HCT116 (cell line): ENCODE results near the gene HLCS.

ENCODE experiments used
- CTCF ChIP-seq, 3 experiments: fragments of 200-600 bp in 1 of 3; sonication (generic) in 1 of 3; IDR thresholded peaks in 2 of 3; conservative IDR thresholded peaks in 1 of 3; 2 replicates each; pipeline ENCODE4 v1.5.1; 2012 to 2017; ENCODE audit warnings: low read depth in 2 of 3, low read length in 2 of 3, antibody characterized with exemption in 1 of 3, borderline replicate concordance in 1 of 3, control low read depth in 1 of 3, mild to moderate bottlenecking in 1 of 3, mixed read lengths in 1 of 3, mixed run types in 1 of 3, moderate library complexity in 1 of 3; ENCODE audit not compliant: insufficient read depth in 1 of 3
- EZH2 ChIP-seq: fragments of 200-600 bp; sonication (generic); IDR thresholded peaks from 2 replicates; pipeline ENCODE4 v1.6.1; 2017; ENCODE audit warnings: antibody characterized with exemption, mixed run types
- JUND ChIP-seq: IDR thresholded peaks from 2 replicates; pipeline ENCODE4 v1.6.1; 2012
- MAX ChIP-seq: IDR thresholded peaks from 2 replicates; pipeline ENCODE4 v1.6.1; 2012
- POLR2A ChIP-seq: IDR thresholded peaks from 2 replicates; pipeline ENCODE4 v1.7.0; 2011; ENCODE audit warnings: borderline replicate concordance; ENCODE audit not compliant: insufficient read depth, insufficient read length; ENCODE audit errors: extremely low read depth
- RAD21 ChIP-seq: IDR thresholded peaks from 2 replicates; pipeline ENCODE4 v1.6.1; 2012; ENCODE audit warnings: low read depth, mild to moderate bottlenecking
- REST ChIP-seq: IDR thresholded peaks from 2 replicates; pipeline ENCODE4 v1.6.1; 2012; ENCODE audit warnings: low read depth
- ZBTB33 ChIP-seq: IDR thresholded peaks from 2 replicates; pipeline ENCODE4 v1.6.1; 2011; ENCODE audit warnings: mild to moderate bottlenecking, low read length, moderate library complexity; ENCODE audit not compliant: insufficient replicate concordance; ENCODE audit errors: extremely low read depth

GRCh38 chr21:36916718-36917117 is 49.8 kb downstream of the HLCS start:
- TF ChIP-seq MAX = no peak
- no peak for TF ChIP-seq EZH2
- no peak for TF ChIP-seq CTCF (IDR thresholded peaks at IDR 0.05 in 2 of 3, conservative IDR thresholded peaks at IDR 0.05 in 1 of 3; ENCODE audit: borderline replicate concordance in 1 of 3, insufficient read depth in 1 of 3, low read depth in 2 of 3, low read length in 2 of 3)
- no peak for TF ChIP-seq ZBTB33
- no peak for TF ChIP-seq POLR2A
- no peak for TF ChIP-seq JUND
- TF ChIP-seq RAD21 = no peak
- TF ChIP-seq REST = no peak
